ENCODE data around the gene TMIGD1.

TMIGD1 gene

GRCh38 chr17:30381340-30381659 lies 47.4 kb upstream of the TMIGD1 start (continued):
- TF ChIP-seq BACH2 (CRISPR knock-in tag; IDR thresholded peaks at IDR 0.05; ENCODE audit: borderline replicate concordance) (no peak), ISL1 (CRISPR knock-in tag; IDR thresholded peaks at IDR 0.05) (no peak), ZNF8 (CRISPR knock-in tag; IDR thresholded peaks at IDR 0.05) (no peak)

GRCh38 chr17:30380643-30381339 lies 46.9 kb upstream of the TMIGD1 start:
- ATAC-seq: no peak
- TF ChIP-seq TSHZ2 (CRISPR knock-in tag; IDR thresholded peaks at IDR 0.05) (no peak), GLIS3 (CRISPR knock-in tag; IDR thresholded peaks at IDR 0.05) (no peak), PPARA (CRISPR knock-in tag; IDR thresholded peaks at IDR 0.05; ENCODE audit: borderline replicate concordance) (no peak), CREB5 (CRISPR knock-in tag; IDR thresholded peaks at IDR 0.05; ENCODE audit: low read depth) (no peak), BACH2 (CRISPR knock-in tag; IDR thresholded peaks at IDR 0.05; ENCODE audit: borderline replicate concordance) (no peak), ESRRG (CRISPR knock-in tag; IDR thresholded peaks at IDR 0.05) (no peak), TCF4 (CRISPR knock-in tag; IDR thresholded peaks at IDR 0.05; ENCODE audit: borderline replicate concordance) (no peak), ZFP3 (CRISPR knock-in tag; IDR thresholded peaks at IDR 0.05) (no peak), ARNTL (CRISPR knock-in tag; IDR thresholded peaks at IDR 0.05; ENCODE audit: borderline replicate concordance, low read depth) (no peak), POU6F1 (CRISPR knock-in tag; IDR thresholded peaks at IDR 0.05; ENCODE audit: borderline replicate concordance, low read depth) (no peak), RARB (CRISPR knock-in tag; IDR thresholded peaks at IDR 0.05) (no peak), CSDC2 (CRISPR knock-in tag; IDR thresholded peaks at IDR 0.05) (no peak), ZNF70 (CRISPR knock-in tag; IDR thresholded peaks at IDR 0.05) (no peak), OSR1 (CRISPR knock-in tag; IDR thresholded peaks at IDR 0.05) (no peak), ZNF565 (CRISPR knock-in tag; conservative IDR thresholded peaks at IDR 0.05; ENCODE audit: low read depth) (no peak), TOX (CRISPR knock-in tag; IDR thresholded peaks at IDR 0.05; ENCODE audit: borderline replicate concordance) (no peak), ZC3H10 (CRISPR knock-in tag; IDR thresholded peaks at IDR 0.05) (no peak), ISL1 (CRISPR knock-in tag; IDR thresholded peaks at IDR 0.05) (no peak)

- no peak; the same call in 2 of the 3 replicates for ATAC-seq
- TF ChIP-seq ZNF565 (CRISPR knock-in tag; conservative IDR thresholded peaks at IDR 0.05; ENCODE audit: low read depth) (no peak), ARNTL (CRISPR knock-in tag; IDR thresholded peaks at IDR 0.05; ENCODE audit: borderline replicate concordance, low read depth) (no peak), ZFP3 (CRISPR knock-in tag; IDR thresholded peaks at IDR 0.05) (no peak), CREB5 (CRISPR knock-in tag; IDR thresholded peaks at IDR 0.05; ENCODE audit: low read depth) (no peak), POU6F1 (CRISPR knock-in tag; IDR thresholded peaks at IDR 0.05; ENCODE audit: borderline replicate concordance, low read depth) (no peak), ESRRG (CRISPR knock-in tag; IDR thresholded peaks at IDR 0.05) (no peak), TOX (CRISPR knock-in tag; IDR thresholded peaks at IDR 0.05; ENCODE audit: borderline replicate concordance) (no peak)
Measured at GRCh38 chr17:30379903-30380381, 46.1 kb upstream of the TMIGD1 start.
